Astrocyte of the spinal cord (primary cell): ENCODE data around the gene GLCCI1.

ENCODE experiments used
- DNase-seq: peaks from one replicate; pipeline ENCODE4 v3.0.0; 2011; ENCODE audit warnings: low read depth, low spot score
- H3K4me3 ChIP-seq: 2 replicates; pipeline ENCODE4 v1.5.1; 2011; ENCODE audit warnings: low read depth, mild to moderate bottlenecking, low read length, moderate library complexity
- CTCF ChIP-seq: IDR thresholded peaks from 2 replicates; pipeline ENCODE4 v1.5.1; 2012; ENCODE audit warnings: low read depth, mild to moderate bottlenecking, low read length, inconsistent platforms
- in situ Hi-C: cut with HindIII; loops from 2 replicates; pipeline ENCODE4 v1.10.0; 2017; ENCODE audit warnings: low sequenced_read_pairs

GLCCI1 gene

GRCh38 chr7:7957513-7957912 is 11.1 kb upstream of the GLCCI1 start:
- no peak for TF ChIP-seq CTCF
- H3K4me3 ChIP-seq, result no peak overlapping the region
- in situ Hi-C loops, result no loop called here
- no peak for DNase-seq

GRCh38 chr7:7959979-7960670 is 8.5 kb upstream of the GLCCI1 start:
- in situ Hi-C loops, result no loop called here

GRCh38 chr7:7962851-7963250 is 5.7 kb upstream of the GLCCI1 start:
- in situ Hi-C loops, result no loop called here
- no peak for TF ChIP-seq CTCF
- no peak overlapping the region for H3K4me3 ChIP-seq
- DNase-seq, result no peak

More at GRCh38 chr7:7959979-7960670, 8.5 kb upstream of the GLCCI1 start:
- no peak for DNase-seq
- TF ChIP-seq CTCF, result no peak
- H3K4me3 ChIP-seq, result no peak overlapping the region

GRCh38 chr7:7964250-7964649 is 4.3 kb upstream of the GLCCI1 start:
- H3K4me3 ChIP-seq, result no peak overlapping the region
- in situ Hi-C loops, result no loop called here

GRCh38 chr7:7964691-7965090 is 3.9 kb upstream of the GLCCI1 start:
- in situ Hi-C loops, result no loop called here
- no peak for TF ChIP-seq CTCF
- no peak overlapping the region for H3K4me3 ChIP-seq
- DNase-seq, result no peak

More at GRCh38 chr7:7964250-7964649, 4.3 kb upstream of the GLCCI1 start:
- no peak for DNase-seq
- TF ChIP-seq CTCF, result no peak

- no peak for DNase-seq
- TF ChIP-seq CTCF, result no peak
- H3K4me3 ChIP-seq, result no peak overlapping the region
- in situ Hi-C loops, result no loop called here
These were observed 3.3 kb upstream of the GLCCI1 start for GRCh38 chr7:7965301-7965700.
